GM12873 (cell line): Measurements from ENCODE around the gene SYCE3.

Experiments used
- TF ChIP-seq, protein P1 (sequence below): IDR thresholded peaks from 2 replicates; pipeline ENCODE4 v1.5.1; 2012; ENCODE audit warnings: low read depth, mild to moderate bottlenecking, moderate library complexity, low read length, control low read depth; ENCODE audit not compliant: insufficient read depth; ENCODE audit errors: missing control alignments

SYCE3 gene, protein sequence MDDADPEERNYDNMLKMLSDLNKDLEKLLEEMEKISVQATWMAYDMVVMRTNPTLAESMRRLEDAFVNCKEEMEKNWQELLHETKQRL

DNA sequence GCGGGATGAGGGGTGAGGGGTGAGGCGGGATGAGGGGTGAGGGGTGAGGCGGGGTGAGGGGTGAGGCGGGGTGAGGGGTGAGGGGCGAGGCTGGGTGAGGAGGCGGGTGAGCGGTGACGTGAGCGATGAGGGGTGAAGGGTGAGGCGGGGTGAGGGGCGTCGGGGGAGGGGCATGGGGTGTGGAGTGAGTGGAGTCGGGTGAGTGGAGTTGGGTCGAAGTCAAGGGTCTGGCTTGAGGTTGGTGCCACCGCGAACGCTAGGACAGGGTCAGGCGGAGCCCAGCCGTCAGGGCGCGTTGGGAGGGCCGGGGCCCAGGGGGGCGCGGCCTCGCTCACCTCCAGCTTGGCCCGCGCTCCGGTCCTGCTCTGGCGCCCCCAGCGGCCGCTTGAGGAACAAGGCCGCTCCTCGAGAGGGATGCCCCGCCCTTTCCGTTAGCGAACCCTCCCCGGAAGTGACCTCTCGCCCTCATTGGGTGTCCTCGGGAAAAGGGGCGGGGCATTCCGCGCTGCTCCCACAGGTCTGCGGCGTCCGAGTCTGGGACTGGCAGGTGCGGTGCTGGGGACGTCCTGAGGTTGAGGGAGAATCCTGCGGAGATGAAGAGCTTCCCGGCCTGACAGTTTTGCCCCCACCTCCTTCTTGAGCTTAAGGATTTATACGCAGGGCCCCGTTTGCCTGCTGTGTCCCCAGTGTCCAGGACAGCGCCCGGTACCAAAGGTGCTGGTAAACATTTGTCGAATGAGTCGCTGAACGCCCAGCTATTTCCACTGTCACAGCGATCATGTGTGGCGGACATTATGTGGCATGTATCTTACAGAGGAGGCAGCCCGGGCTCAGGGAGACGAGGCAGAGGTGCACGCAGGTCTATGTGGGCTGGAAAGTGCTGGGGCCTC is at the start of gene SYCE3:
TSS of gene SYCE3 (minus strand) at position 397 of the 890 bp plus-strand sequence. CDS start 6,514 bp downstream, outside the sequence.
- TF ChIP-seq, protein P1, sequence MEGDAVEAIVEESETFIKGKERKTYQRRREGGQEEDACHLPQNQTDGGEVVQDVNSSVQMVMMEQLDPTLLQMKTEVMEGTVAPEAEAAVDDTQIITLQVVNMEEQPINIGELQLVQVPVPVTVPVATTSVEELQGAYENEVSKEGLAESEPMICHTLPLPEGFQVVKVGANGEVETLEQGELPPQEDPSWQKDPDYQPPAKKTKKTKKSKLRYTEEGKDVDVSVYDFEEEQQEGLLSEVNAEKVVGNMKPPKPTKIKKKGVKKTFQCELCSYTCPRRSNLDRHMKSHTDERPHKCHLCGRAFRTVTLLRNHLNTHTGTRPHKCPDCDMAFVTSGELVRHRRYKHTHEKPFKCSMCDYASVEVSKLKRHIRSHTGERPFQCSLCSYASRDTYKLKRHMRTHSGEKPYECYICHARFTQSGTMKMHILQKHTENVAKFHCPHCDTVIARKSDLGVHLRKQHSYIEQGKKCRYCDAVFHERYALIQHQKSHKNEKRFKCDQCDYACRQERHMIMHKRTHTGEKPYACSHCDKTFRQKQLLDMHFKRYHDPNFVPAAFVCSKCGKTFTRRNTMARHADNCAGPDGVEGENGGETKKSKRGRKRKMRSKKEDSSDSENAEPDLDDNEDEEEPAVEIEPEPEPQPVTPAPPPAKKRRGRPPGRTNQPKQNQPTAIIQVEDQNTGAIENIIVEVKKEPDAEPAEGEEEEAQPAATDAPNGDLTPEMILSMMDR, result peak; percentile 91

DNA sequence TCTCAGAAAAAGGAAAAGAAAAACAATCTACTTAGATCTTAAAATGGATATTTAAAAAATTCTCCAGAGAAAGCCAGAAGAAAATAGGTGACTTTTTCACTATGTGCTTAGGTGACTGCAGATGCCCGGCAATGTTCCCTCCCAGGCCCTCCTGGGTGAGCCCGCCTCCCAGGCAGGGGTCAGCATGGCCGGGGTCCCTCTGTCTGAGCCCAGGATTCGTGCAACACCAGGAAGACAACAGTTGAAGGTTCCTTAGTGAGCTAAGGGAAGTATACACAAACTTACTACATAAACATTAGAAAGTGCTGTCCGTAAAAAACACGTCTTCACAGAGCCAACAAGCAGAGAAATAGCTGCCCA is 49.4 kb upstream of the SYCE3 start:
- TF ChIP-seq, protein P1, result no peak

DNA sequence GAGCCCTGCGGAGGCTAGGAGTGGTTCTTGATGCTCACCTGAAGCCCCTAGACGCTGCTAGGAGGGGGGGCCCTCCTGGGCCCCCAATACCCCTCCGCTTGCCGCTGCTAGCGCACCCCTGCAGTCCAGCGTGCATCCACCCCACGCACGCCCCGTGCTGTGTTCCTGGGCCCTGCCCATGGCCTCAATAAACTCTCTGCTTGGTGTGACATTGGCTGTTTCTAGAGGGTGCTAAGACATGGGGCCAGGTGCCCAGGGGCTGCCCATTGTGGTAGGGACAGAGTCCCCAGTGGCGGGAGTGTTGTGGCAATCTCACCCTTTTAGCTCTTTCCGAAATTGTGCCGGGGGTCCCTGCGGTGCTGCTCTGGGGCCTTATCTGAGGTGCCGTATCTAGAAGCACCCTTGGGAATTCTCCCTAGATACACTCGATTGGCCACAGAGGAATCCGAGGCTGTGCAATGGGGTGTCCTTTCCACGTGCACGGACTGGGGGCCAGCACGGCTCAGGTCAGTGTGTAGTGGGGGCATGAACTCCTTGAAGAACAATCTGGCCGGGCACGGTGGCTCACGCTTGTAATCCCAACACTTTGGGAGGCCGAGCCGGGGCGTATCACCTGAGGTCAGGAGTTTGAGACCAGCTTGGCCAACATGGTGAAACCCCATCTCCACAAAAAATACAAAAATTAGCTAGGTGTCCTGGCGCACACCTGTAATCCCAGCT is 48.8 kb upstream of the SYCE3 start:
- TF ChIP-seq, protein P1, result no peak

DNA sequence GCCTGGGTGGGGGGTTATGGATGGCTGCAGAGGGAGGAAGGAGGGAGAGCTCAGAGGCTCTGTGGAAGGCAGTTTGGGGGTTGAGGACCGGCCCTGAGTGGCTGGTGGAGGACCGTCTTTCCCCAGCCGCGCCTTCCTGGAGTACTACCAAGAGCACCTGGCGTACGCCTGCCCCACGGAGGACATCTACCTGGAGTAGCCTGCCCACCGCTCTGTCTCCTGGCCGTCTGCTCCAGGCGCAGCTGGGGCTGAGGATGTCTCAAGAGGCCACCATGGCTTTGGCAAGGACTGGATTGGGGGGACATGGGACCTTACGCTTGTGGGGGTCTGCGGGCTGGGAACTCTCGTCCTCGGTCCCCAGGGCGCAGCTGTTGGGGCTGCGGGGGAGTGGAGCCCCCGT is 47.9 kb upstream of the SYCE3 start:
- TF ChIP-seq, protein P1, result no peak

DNA sequence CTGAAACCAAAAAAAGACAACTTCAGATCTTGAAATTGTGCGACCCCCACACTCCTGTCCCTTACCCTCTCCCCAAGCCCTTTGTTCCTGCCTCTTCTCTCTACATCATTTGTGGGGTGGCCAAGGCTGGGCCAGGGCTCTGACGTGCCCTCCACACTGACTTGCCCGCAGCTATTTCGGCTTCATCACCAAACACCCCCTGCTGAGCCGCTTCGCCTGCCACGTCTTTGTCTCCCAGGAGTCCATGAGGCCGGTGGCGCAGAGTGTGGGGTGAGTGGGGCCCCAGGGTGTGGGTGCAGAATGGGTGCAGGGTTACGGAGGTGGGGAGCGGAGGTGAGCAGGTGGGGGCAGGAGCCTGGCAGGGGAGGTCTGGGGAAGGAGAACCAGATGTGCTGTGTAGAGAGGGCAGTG is 47.3 kb upstream of the SYCE3 start:
- TF ChIP-seq, protein P1, result no peak

DNA sequence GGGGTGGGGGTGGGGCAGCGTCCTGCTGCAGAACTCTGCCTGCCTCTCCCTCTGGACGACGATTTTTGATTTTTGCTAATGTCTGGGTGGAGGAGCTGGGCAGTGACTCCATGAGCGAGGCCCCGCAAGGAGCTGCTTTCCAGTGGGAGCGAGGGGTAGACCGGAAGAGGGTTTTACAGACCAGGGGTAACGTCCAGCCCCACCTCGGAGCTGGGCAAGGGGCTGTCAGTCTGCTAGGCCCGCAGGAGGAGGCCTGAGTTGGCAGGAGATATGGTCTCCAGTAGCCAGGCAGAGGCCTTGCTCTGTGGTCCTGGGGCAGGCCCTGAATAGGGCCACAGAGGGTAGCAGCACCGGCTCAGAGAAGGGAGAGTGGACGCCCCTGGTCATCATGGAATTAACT is 46.9 kb upstream of the SYCE3 start:
- TF ChIP-seq, protein P1, result no peak

DNA sequence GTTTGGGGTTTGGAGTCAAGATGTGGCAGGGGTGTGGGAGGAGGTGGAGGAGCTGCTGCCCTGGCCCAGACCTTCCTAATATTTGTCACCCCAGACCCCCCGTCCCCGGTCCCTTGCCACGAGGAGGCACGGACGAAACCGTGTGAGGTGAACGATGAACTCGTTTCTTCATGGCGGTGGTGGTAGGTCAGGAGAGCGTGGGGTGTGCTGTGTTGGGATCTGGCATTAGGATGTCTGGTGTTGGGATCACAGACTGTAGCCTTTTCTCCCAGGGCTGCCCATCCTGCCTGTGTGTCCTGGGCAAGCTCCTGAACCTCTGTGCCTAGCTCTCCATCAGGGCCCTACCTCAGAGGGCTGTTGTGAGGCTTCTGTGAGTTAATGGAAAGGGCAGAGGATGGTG is 46.3 kb upstream of the SYCE3 start:
- TF ChIP-seq, protein P1, result no peak
